HG02852 (cell line): Measurements from ENCODE around the gene SLC28A1.
"Not testable (repeated sequence)": the region's sequence is repeated elsewhere in the genome, so short reads cannot be mapped to it uniquely, and the experiment has no call there.

Experiments
- ATAC-seq: cut with Tn5 transposase; IDR thresholded peaks from one replicate; pipeline ENCODE4 v1.9.1; 2021; ENCODE audit warnings: mild to moderate bottlenecking, moderate library complexity; ENCODE audit not compliant: unreplicated experiment

Gene SLC28A1

GRCh38 chr15:84961707-84962106, 77.2 kb downstream of the SLC28A1 start:
- ATAC-seq, result no peak

GRCh38 chr15:84962955-84963354, 78.5 kb downstream of the SLC28A1 start:
- no peak for ATAC-seq

GRCh38 chr15:84967380-84967779, 82.9 kb downstream of the SLC28A1 start:
- no peak for ATAC-seq

GRCh38 chr15:84968301-84968700, 83.8 kb downstream of the SLC28A1 start:
- ATAC-seq, result no peak

GRCh38 chr15:84969257-84969656, 84.8 kb downstream of the SLC28A1 start:
- no peak for ATAC-seq

GRCh38 chr15:84970843-84971242, 86.4 kb downstream of the SLC28A1 start:
- no peak for ATAC-seq

- ATAC-seq, result no peak
These were observed 89.3 kb downstream of the SLC28A1 start for GRCh38 chr15:84973492-84974460.

GRCh38 chr15:84975871-84976351, 91.4 kb downstream of the SLC28A1 start:
- no peak for ATAC-seq

GRCh38 chr15:84976746-84977345, 92.4 kb downstream of the SLC28A1 start:
- no peak for ATAC-seq

- ATAC-seq, result no peak
These were observed 95.2 kb downstream of the SLC28A1 start for GRCh38 chr15:84979651-84980050.

- ATAC-seq, result peak; percentile 62
These were observed 96.0 kb downstream of the SLC28A1 start for GRCh38 chr15:84980196-84981053.

GRCh38 chr15:84981054-84981710, 96.7 kb downstream of the SLC28A1 start:
- peak; percentile 64 for ATAC-seq

- ATAC-seq, result peak; percentile 19
These were observed 97.3 kb downstream of the SLC28A1 start, which contains the start of gene PDE8A for GRCh38 chr15:84981711-84982300. Gene PDE8A, plus strand, starts transcription at chr15:84981856. Its CDS starts 307 bp downstream, at chr15:84982163.

GRCh38 chr15:84982301-84982920, 97.9 kb downstream of the SLC28A1 start:
- no peak for ATAC-seq

GRCh38 chr15:84983294-84983693, 98.8 kb downstream of the SLC28A1 start:
- no peak for ATAC-seq

- ATAC-seq, result no peak
These were observed 99.2 kb downstream of the SLC28A1 start for GRCh38 chr15:84983711-84984110.

- ATAC-seq, result no peak
These were observed 100.7 kb downstream of the SLC28A1 start for GRCh38 chr15:84985158-84985557.

- not testable (repeated sequence) for ATAC-seq
These were observed 102.9 kb downstream of the SLC28A1 start for GRCh38 chr15:84987351-84987750.

GRCh38 chr15:84987949-84988624, 103.6 kb downstream of the SLC28A1 start:
- ATAC-seq, result peak; percentile 46
